Liver (tissue), 9 donors: ENCODE results near the gene DNM3. TPM values are rescaled to one million over a fixed set of nuclear protein-coding genes. Genes with fewer than 3 reads are reported as not detected.

Experiments used
- DNase-seq: peaks from one replicate; pipeline ENCODE4 v3.0.0-alpha.2; 2017; ENCODE audit warnings: low spot score
- H3K27ac ChIP-seq, 2 donors: one replicate each; pipeline ENCODE4 v1.7.0; 2013; ENCODE audit warnings: inconsistent platforms in 2 of 2, low read length in 2 of 2, control low read depth in 1 of 2, low read depth in 1 of 2, mild to moderate bottlenecking in 1 of 2
- H3K27me3 ChIP-seq, 4 donors: one replicate each; pipeline versions ENCODE4 v1.6.1 to v1.7.0; 2013; ENCODE audit warnings: low read length in 3 of 4, inconsistent platforms in 1 of 4, mild to moderate bottlenecking in 1 of 4, moderate library complexity in 1 of 4; ENCODE audit not compliant: control insufficient read depth in 4 of 4, insufficient read depth in 4 of 4
- H3K36me3 ChIP-seq, 4 donors: one replicate each; pipeline versions ENCODE4 v1.6.1 to v1.7.0; 2013; ENCODE audit warnings: low read length in 3 of 4, mild to moderate bottlenecking in 3 of 4, low read depth in 1 of 4, moderate library complexity in 1 of 4; ENCODE audit not compliant: control insufficient read depth in 4 of 4, insufficient read depth in 3 of 4
- H3K4me1 ChIP-seq, 4 donors: one replicate each; pipeline versions ENCODE4 v1.6.1 to v1.7.0; 2013; ENCODE audit warnings: low read length in 3 of 4, mild to moderate bottlenecking in 3 of 4, moderate library complexity in 1 of 4; ENCODE audit not compliant: control insufficient read depth in 4 of 4, insufficient read depth in 4 of 4
- H3K4me3 ChIP-seq, 3 donors: one replicate each; pipeline versions ENCODE4 v1.6.1 to v1.7.0; 2013; ENCODE audit warnings: low read length in 3 of 3, control low read depth in 1 of 3, low read depth in 1 of 3, mild to moderate bottlenecking in 1 of 3
- H3K9ac ChIP-seq, 2 donors: one replicate each; pipeline ENCODE4 v1.7.0; 2013; ENCODE audit warnings: low read length in 2 of 2, mild to moderate bottlenecking in 2 of 2, moderate library complexity in 2 of 2, control low read depth in 1 of 2, low read depth in 1 of 2
- H3K9me3 ChIP-seq, 4 donors: one replicate each; pipeline versions ENCODE4 v1.6.1 to v1.7.0; 2013; ENCODE audit warnings: low read length in 3 of 4; ENCODE audit not compliant: control insufficient read depth in 4 of 4
- ATF3 ChIP-seq: IDR thresholded peaks from 2 replicates; pipeline ENCODE4 v1.6.1; 2016; ENCODE audit warnings: antibody characterized with exemption
- EGR1 ChIP-seq, 2 donors: IDR thresholded peaks; 2 replicates each; pipeline ENCODE4 v1.6.1; 2016 to 2018; ENCODE audit warnings: antibody characterized with exemption in 2 of 2, low read depth in 2 of 2
- FOXA1 ChIP-seq: IDR thresholded peaks from 2 replicates; pipeline ENCODE4 v1.6.1; 2016; ENCODE audit warnings: antibody characterized with exemption
- FOXA2 ChIP-seq: IDR thresholded peaks from 2 replicates; pipeline ENCODE4 v1.6.1; 2016; ENCODE audit warnings: antibody characterized with exemption
- GABPA ChIP-seq, 2 donors: IDR thresholded peaks in 1 of 2; conservative IDR thresholded peaks in 1 of 2; 2 replicates each; pipeline ENCODE4 v1.6.1; 2016; ENCODE audit warnings: antibody characterized with exemption in 2 of 2, mild to moderate bottlenecking in 1 of 2, moderate library complexity in 1 of 2
- HNF4A ChIP-seq, 2 donors: conservative IDR thresholded peaks; 2 replicates each; pipeline ENCODE4 v1.6.1; 2016; ENCODE audit warnings: antibody characterized with exemption in 2 of 2, mild to moderate bottlenecking in 2 of 2
- HNF4G ChIP-seq: IDR thresholded peaks from 2 replicates; pipeline ENCODE4 v1.6.1; 2016; ENCODE audit warnings: antibody characterized with exemption
- JUND ChIP-seq, 2 donors: IDR thresholded peaks; 2 replicates each; pipeline ENCODE4 v1.6.1; 2016; ENCODE audit warnings: antibody characterized with exemption in 2 of 2
- MAX ChIP-seq: IDR thresholded peaks from 2 replicates; pipeline ENCODE4 v1.6.1; 2016; ENCODE audit warnings: antibody characterized with exemption
- NR2F2 ChIP-seq: IDR thresholded peaks from 2 replicates; pipeline ENCODE4 v1.6.1; 2016; ENCODE audit warnings: antibody characterized with exemption
- RAD21 ChIP-seq, 2 donors: IDR thresholded peaks; 2 replicates each; pipeline ENCODE4 v1.6.1; 2016; ENCODE audit warnings: antibody characterized with exemption in 2 of 2, mild to moderate bottlenecking in 2 of 2
- REST ChIP-seq: IDR thresholded peaks from 2 replicates; pipeline ENCODE4 v1.6.1; 2016; ENCODE audit warnings: antibody characterized with exemption, mild to moderate bottlenecking
- RXRA ChIP-seq, 2 donors: IDR thresholded peaks; 2 replicates each; pipeline ENCODE4 v1.6.1; 2017 to 2018; ENCODE audit warnings: antibody characterized with exemption in 2 of 2, mild to moderate bottlenecking in 1 of 2
- SP1 ChIP-seq: IDR thresholded peaks from 2 replicates; pipeline ENCODE4 v1.6.1; 2018; ENCODE audit warnings: antibody characterized with exemption, mild to moderate bottlenecking
- YY1 ChIP-seq: IDR thresholded peaks from 2 replicates; pipeline ENCODE4 v1.6.1; 2016; ENCODE audit warnings: antibody characterized with exemption, mild to moderate bottlenecking
- WGBS: extraction: QIAGEN DNeasy Blood & Tissue Kit; methylation state at CpG from one replicate; pipeline ENCODE4 v1.1.7; 2013; 5-methylcytosine and 5-hydroxymethylcytosine counted together
- polyA plus RNA-seq, 2 donors: library from polyadenylated mRNA; stranded (reverse) in 1 of 2; unstranded in 1 of 2; fragments of 200-250 nt in 1 of 2; fragments of >200 nt in 1 of 2; fragmentation: Nextera tagmentation in 1 of 2; extraction: Ambion mirVana in 1 of 2; gene quantifications; one replicate each; pipeline versions ENCODE4 v1.2.1 to v1.2.3, GENCODE V29; 2013 to 2015
- total RNA-seq, 2 donors: library from RNA; depleted of rRNA; stranded (reverse); fragments of >200 nt; gene quantifications; one replicate each; pipeline ENCODE4 v1.2.3, GENCODE V29; 2014
- TF ChIP-seq, protein P1 (sequence below): fragments of 150-350 bp; IDR thresholded peaks from 2 replicates; pipeline ENCODE4 v1.5.1; 2017; ENCODE audit warnings: improper control_type of control experiment, low read depth, low read length; ENCODE audit not compliant: missing input control
- TF ChIP-seq, protein P2 (sequence below): IDR thresholded peaks from 2 replicates; pipeline ENCODE4 v1.6.1; 2016; ENCODE audit warnings: antibody characterized with exemption
- donor health status: healthy.
- donor health status: healthy.
- donor health status: healthy.
- donor health status: healthy.
- donor health status: healthy.

Gene DNM3
- total and polyA plus RNA-seq, 4 donors: 0.08 to 3.2 (median 1.0) TPM

GRCh38 chr1:171994293-171994692 is 153.0 kb downstream of the DNM3 start:
- DNase-seq: no peak
- TF ChIP-seq RXRA (IDR thresholded peaks at IDR 0.05) (no peak), YY1 (no peak)
- no peak overlapping the region for H3K9ac ChIP-seq
- H3K36me3 ChIP-seq: no peaks in the 10 kb centered on the region
- H3K4me3 ChIP-seq: no peak overlapping the region
- H3K9me3 ChIP-seq: no peaks in the 10 kb centered on the region
- 82% methylated on average over 2 of the region's 2 CpGs for WGBS
- no peak overlapping the region for H3K27ac ChIP-seq
- H3K4me1 ChIP-seq: no peaks in the 10 kb centered on the region
- H3K27me3 ChIP-seq: no peaks in the 10 kb centered on the region

GRCh38 chr1:171995573-171995972 is 154.3 kb downstream of the DNM3 start:
- Histone ChIP-seq H3K4me3 (no peak overlapping the region), H3K27ac (no peak overlapping the region), H3K36me3 (no peaks in the 10 kb centered on the region), H3K4me1 (no peaks in the 10 kb centered on the region), H3K9me3 (no peaks in the 10 kb centered on the region), H3K27me3 (no peaks in the 10 kb centered on the region), H3K9ac (no peak overlapping the region)
- 89% methylated on average over 3 of the region's 3 CpGs for WGBS
- DNase-seq: no peak
- TF ChIP-seq RAD21 (IDR thresholded peaks at IDR 0.05): no peak
- TF ChIP-seq EGR1 (IDR thresholded peaks at IDR 0.05; ENCODE audit: low read depth in 2 of 2): no peak
- no peak for TF ChIP-seq GABPA (IDR thresholded peaks at IDR 0.05 in 1 of 2, conservative IDR thresholded peaks at IDR 0.05 in 1 of 2)
- TF ChIP-seq MAX: no peak
- TF ChIP-seq YY1: no peak
- TF ChIP-seq FOXA1: no peak
- TF ChIP-seq, protein P1, sequence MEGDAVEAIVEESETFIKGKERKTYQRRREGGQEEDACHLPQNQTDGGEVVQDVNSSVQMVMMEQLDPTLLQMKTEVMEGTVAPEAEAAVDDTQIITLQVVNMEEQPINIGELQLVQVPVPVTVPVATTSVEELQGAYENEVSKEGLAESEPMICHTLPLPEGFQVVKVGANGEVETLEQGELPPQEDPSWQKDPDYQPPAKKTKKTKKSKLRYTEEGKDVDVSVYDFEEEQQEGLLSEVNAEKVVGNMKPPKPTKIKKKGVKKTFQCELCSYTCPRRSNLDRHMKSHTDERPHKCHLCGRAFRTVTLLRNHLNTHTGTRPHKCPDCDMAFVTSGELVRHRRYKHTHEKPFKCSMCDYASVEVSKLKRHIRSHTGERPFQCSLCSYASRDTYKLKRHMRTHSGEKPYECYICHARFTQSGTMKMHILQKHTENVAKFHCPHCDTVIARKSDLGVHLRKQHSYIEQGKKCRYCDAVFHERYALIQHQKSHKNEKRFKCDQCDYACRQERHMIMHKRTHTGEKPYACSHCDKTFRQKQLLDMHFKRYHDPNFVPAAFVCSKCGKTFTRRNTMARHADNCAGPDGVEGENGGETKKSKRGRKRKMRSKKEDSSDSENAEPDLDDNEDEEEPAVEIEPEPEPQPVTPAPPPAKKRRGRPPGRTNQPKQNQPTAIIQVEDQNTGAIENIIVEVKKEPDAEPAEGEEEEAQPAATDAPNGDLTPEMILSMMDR: no peak

DNA sequence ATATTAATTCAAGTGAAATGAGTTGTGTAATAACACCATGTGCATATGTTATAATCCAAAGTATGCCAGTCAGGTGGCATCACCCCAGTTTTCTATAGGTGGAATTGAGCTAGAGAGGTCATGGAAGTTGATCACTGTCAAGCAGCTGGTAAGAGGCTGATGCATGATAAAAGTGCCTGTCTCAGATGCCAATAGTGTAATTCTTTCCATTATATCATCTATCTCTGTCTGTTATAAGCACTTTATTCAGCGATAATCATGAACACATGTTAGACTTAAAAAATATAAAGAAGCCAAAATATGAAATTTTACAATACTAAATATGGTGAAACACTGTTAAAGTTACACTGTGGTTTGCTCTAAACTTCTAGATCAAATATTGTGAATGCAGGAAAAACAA is 156.6 kb downstream of the DNM3 start:
- no peak overlapping the region for H3K27ac ChIP-seq
- H3K9me3 ChIP-seq: no peaks in the 10 kb centered on the region
- DNase-seq: no peak
- no peaks in the 10 kb centered on the region for H3K36me3 ChIP-seq
- no peak overlapping the region for H3K4me3 ChIP-seq
- TF ChIP-seq MAX (no peak), HNF4G (no peak), EGR1 (IDR thresholded peaks at IDR 0.05; ENCODE audit: low read depth in 2 of 2) (no peak), HNF4A (conservative IDR thresholded peaks at IDR 0.05) (no peak), RAD21 (IDR thresholded peaks at IDR 0.05) (no peak), ATF3 (no peak), GABPA (IDR thresholded peaks at IDR 0.05 in 1 of 2, conservative IDR thresholded peaks at IDR 0.05 in 1 of 2) (no peak), RXRA (IDR thresholded peaks at IDR 0.05) (no peak), NR2F2 (no peak), FOXA1 (no peak), JUND (IDR thresholded peaks at IDR 0.05) (no peak), REST (no peak), SP1 (no peak), FOXA2 (no peak), YY1 (no peak)
- TF ChIP-seq, protein P2, sequence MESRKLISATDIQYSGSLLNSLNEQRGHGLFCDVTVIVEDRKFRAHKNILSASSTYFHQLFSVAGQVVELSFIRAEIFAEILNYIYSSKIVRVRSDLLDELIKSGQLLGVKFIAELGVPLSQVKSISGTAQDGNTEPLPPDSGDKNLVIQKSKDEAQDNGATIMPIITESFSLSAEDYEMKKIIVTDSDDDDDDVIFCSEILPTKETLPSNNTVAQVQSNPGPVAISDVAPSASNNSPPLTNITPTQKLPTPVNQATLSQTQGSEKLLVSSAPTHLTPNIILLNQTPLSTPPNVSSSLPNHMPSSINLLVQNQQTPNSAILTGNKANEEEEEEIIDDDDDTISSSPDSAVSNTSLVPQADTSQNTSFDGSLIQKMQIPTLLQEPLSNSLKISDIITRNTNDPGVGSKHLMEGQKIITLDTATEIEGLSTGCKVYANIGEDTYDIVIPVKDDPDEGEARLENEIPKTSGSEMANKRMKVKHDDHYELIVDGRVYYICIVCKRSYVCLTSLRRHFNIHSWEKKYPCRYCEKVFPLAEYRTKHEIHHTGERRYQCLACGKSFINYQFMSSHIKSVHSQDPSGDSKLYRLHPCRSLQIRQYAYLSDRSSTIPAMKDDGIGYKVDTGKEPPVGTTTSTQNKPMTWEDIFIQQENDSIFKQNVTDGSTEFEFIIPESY: no peak
- TF ChIP-seq, protein P1: no peak
- H3K27me3 ChIP-seq: no peaks in the 10 kb centered on the region
- no peaks in the 10 kb centered on the region for H3K4me1 ChIP-seq
- WGBS: 98% methylated on average over 1 of the region's 1 CpG
- H3K9ac ChIP-seq: no peak overlapping the region
